GM12875 (cell line): ENCODE data around the gene ANKHD1.

Experiments used
- H3K4me3 ChIP-seq: one replicate; pipeline ENCODE4 v1.5.1; 2011; ENCODE audit warnings: low read depth, low read length, control low read depth
- TF ChIP-seq, protein P1 (sequence below): IDR thresholded peaks from 2 replicates; pipeline ENCODE4 v1.5.1; 2011; ENCODE audit warnings: low read depth, mild to moderate bottlenecking, control low read depth, inconsistent platforms, low read length, moderate library complexity, borderline replicate concordance; ENCODE audit not compliant: insufficient read depth

Gene ANKHD1

GRCh38 chr5:140399979-140400729 lies 1.5 kb upstream of the ANKHD1 start:
- TF ChIP-seq, protein P1, sequence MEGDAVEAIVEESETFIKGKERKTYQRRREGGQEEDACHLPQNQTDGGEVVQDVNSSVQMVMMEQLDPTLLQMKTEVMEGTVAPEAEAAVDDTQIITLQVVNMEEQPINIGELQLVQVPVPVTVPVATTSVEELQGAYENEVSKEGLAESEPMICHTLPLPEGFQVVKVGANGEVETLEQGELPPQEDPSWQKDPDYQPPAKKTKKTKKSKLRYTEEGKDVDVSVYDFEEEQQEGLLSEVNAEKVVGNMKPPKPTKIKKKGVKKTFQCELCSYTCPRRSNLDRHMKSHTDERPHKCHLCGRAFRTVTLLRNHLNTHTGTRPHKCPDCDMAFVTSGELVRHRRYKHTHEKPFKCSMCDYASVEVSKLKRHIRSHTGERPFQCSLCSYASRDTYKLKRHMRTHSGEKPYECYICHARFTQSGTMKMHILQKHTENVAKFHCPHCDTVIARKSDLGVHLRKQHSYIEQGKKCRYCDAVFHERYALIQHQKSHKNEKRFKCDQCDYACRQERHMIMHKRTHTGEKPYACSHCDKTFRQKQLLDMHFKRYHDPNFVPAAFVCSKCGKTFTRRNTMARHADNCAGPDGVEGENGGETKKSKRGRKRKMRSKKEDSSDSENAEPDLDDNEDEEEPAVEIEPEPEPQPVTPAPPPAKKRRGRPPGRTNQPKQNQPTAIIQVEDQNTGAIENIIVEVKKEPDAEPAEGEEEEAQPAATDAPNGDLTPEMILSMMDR = no peak
- H3K4me3 ChIP-seq = peak overlapping the region; percentile 97

- TF ChIP-seq, protein P1 = no peak
These were observed 787 bp upstream of the ANKHD1 start for GRCh38 chr5:140400730-140401361.

DNA sequence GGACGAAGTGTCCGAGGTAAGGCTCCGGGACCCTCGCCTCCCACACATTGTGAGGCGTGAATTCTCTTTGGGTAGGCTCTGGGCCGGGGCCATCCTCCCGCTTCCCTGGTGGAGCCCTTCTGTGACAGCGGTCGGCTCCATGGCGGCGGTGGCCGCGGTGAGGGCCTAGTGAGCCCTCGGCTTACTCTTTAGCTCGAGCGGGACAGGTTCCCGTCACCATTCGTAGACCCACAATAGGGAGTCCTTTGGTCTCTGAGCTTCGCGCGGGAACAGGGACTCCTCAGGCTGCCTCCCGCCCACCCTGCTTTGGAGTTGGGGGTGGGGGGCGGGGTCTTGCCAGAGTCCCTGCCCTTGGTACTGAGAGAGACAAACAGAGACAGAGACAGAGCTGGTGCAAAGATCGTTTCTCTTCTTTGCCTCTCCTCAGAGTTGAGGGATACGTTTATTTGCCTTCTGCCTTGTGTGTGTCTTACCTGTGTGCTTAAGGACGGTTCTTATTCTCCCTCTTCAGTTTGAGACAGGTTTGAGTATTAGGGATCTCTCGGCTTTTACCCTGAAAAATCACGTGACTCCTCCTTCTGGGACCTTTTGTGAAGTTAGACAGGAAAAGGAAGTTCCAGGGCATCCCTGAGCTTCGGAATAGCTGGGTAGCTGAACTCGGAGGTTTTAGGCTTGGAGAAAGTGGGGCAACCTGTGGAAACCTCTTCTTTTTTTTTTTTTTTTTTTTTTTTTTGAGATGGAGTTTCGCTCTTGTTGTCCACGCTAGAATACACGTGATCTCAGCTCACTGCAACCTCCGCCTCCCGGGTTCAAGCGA lies 833 bp downstream of the ANKHD1 start:
- H3K4me3 ChIP-seq = peak overlapping the region; percentile 85
- TF ChIP-seq, protein P1 = no peak

More at GRCh38 chr5:140400730-140401361, 787 bp upstream of the ANKHD1 start:
- peak overlapping the region; percentile 97 for H3K4me3 ChIP-seq

- TF ChIP-seq, protein P1 = no peak
- H3K4me3 ChIP-seq = no peak overlapping the region
These were observed 2.0 kb downstream of the ANKHD1 start for GRCh38 chr5:140403613-140404012.

DNA sequence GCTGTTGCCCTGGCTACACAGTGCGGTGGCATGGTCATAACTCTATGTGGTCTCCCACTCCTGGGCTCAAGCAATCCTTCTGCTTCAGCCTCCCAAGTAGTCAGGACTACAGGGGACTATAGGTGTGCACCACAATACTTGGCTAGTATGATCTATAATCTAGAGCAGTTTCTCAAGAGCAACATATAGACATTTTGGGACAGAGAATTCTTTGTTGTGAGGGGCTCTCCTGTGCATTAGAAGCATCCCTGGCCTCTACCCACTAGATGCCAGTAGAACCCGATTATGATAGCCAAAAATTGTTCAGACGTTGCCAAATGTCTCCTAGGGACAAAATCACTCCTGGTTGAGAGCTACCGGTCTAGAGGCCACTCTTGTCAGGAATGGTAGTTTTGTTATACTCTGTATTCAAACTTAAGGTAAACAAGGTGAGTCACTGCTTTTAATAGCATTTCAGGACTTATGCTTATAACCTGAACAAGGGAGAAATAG lies 7.2 kb downstream of the ANKHD1 start:
- TF ChIP-seq, protein P1 = no peak
- H3K4me3 ChIP-seq = no peak overlapping the region

DNA sequence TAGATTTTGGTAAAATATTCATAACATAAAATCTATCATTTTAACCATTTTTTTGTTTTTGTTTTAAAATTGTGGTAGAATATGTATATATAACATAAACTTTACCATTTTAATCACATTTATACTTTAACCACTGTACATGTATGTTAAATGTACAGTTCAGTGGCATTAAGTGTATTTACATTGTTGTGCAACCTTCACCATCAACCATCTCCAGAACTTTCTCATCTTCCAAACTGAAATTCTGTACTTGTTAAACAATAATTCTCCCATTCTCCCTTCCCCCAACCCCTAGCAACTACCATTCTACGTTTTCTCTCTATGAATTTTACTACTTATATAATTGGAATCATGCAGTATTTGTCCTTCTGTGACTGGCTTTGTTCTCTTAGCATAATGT lies 11.6 kb downstream of the ANKHD1 start:
- TF ChIP-seq, protein P1 = no peak
- no peak overlapping the region for H3K4me3 ChIP-seq

- TF ChIP-seq, protein P1 = no peak
These were observed 15.6 kb downstream of the ANKHD1 start for GRCh38 chr5:140417235-140417634.

More at GRCh38 chr5:140417235-140417634, 15.6 kb downstream of the ANKHD1 start:
- H3K4me3 ChIP-seq = no peak overlapping the region
